NCI-H187 treated with DMSO at 0.1 percent for 48 hours (cell line): ENCODE results near the gene CHID1.

Experiments
- DNase-seq: peaks from one replicate; lab custom pipeline; 2025; lab: John Stamatoyannopoulos, UW

Gene CHID1

DNA sequence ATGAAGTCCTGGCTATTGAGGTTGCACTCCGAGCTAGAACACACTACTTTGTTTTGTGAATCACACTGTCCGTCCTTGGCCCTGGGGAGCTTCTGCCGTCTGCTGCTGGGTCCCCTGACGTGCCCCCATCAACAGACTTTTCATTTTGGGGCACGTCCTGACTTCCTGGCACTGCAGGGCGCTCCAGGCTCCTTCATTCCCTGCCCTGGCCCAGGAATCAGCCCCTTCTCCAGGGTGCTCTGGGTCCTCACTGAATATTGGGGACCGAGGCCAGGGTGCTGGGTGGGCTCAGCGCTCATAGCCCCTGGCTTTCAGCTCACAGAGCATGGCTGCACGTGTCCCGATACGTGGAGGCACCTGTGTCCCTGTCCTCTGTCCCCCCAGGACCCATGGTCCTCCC is 45.7 kb downstream of the CHID1 start:
- DNase-seq = no peak

DNA sequence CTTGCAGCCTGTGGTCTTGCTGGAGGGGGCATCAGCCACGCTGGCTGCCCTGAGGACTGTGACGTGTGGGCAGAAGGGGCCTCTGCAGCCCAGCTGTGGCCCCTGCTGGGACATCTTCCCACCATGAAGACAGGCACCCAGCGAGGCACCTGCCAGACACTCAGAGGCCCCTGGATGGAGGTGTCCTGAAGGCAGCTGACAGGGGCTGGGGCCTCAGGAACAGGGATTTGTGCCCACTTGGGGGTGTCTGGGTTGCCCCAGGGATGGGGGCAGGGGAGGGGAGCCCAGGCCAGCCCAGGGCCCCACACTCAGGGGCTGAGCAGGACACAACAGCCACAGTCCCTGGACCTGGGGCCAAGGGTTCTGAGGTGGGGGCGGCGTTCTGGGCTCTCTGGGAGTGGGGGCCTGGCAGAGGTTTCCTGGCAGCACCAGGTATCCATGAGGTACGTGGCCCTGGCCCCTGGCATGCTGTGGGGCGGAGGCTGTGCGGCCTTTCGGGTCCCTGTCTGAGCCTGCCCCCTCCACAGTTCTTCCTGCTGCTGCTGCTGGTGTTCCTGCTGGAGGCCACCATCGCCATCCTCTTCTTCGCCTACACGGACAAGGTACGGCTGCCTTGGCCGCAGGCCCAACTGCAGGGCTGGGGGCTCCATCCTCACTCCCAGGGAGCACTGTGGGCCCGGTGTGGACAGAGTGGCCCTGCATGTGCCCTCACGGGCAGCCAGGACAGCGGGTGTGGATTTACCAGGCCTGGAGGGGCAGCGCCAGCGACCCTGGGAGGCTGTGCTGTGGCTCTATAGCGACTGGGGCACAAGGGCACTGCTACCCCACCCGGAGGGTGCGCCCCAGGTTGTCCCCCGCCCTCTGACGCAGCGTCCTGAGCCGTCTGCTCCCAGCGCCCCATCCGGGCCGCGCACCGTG is 46.4 kb downstream of the CHID1 start:
- DNase-seq = no peak

DNA sequence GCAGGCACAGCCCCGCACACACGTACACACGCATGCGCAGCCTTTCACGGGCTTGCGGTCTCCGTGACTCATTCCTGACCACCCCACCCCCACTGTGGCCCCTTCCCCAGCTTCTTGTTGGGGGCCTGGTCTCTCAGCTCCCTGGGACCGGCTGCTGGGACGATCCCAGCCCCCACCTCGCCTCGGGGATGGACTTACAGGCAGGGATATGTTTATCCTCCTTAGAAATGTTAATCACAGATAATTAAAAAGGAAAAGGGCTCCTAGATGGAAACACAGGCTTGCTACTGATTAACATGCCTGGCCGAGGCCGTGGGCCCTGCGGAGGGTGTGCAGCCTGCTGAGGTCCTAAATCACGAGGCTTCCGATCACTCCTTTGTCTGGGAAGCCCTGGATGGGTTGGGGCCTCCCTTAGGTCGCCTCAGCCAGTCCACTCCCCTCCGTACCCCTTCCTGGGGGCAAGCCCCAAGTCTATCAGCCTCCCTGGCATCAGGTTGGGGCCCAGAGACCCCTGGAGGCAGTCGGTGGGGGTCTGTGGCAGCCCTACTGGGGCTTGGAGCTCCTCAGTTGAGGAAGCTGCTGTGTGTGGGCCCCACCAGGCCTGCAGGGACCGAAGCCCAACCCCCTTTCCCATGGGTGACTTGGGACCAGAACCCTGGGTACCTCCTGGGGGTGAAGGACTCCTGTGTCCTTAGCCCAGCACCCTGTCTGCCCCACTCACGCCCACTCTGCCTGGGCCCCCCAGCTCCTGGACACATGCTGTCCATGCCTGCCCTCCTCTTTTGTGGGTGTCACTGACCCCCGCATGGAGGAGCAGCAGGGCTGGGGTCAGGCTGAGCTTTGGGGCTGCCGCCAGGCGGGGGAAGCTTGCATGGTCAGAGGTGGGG is 47.3 kb downstream of the CHID1 start:
- DNase-seq = no peak

DNA sequence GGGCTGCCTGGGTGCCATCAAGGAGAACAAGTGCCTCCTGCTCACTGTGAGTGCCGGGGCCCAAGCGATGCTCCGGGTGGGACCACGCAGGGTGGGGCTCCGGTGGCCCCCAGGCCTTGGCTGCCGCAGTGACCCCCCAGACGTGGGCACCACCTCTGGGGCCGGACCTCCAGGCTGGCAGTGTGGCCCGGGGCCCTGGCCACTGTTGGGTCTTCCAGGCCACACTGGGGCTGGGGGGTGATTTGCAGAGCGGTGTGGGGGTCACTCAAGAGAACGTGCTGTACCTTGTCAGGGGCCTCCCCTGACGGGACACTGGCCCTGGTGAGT is 48.0 kb downstream of the CHID1 start:
- no peak for DNase-seq

DNA sequence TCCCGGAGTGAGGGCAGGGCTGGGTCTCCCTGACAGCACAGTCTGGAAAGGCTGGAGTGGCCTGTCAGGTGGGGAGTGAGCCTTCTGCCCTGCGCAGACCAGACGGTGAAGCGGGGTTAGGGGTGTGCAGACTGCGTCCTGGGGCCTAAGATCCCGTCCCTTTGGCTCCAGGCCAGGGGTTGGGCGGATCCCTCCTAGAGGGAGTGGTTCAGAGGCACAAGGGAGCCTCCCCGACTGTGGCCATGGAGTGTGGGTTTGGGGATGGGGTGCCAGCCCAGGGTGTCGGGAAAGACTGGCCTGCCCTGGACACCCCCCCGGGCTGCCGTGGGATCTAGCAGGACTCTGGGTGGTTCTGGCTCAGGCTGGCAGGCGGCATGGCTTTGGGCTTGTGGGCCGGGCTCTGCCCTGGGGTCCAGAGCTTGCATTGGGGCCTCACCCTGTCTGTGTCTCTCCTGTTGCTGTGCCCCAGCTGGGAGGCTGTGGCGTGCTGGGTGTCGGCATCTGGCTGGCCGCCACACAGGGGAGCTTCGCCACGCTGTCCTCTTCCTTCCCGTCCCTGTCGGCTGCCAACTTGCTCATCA is 48.4 kb downstream of the CHID1 start:
- no peak for DNase-seq

DNA sequence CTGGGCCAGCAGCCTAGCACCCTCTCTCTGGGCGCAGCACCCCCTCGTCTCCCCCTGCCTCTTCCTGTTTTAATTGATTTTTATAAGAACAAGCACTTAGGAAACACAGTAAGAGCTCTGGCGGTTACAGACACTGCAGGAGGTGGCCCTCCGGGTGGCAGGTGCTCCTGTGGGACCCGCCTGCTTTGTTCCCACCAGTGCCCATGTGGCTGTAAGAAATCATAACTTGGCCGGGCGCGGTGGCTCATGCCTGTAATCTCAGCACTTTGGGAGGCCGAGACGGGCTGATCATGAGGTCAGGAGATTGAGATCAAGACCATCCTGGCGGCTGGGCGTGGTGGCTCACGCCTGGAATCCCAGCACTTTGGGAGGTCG is 49.5 kb downstream of the CHID1 start:
- no peak for DNase-seq

DNA sequence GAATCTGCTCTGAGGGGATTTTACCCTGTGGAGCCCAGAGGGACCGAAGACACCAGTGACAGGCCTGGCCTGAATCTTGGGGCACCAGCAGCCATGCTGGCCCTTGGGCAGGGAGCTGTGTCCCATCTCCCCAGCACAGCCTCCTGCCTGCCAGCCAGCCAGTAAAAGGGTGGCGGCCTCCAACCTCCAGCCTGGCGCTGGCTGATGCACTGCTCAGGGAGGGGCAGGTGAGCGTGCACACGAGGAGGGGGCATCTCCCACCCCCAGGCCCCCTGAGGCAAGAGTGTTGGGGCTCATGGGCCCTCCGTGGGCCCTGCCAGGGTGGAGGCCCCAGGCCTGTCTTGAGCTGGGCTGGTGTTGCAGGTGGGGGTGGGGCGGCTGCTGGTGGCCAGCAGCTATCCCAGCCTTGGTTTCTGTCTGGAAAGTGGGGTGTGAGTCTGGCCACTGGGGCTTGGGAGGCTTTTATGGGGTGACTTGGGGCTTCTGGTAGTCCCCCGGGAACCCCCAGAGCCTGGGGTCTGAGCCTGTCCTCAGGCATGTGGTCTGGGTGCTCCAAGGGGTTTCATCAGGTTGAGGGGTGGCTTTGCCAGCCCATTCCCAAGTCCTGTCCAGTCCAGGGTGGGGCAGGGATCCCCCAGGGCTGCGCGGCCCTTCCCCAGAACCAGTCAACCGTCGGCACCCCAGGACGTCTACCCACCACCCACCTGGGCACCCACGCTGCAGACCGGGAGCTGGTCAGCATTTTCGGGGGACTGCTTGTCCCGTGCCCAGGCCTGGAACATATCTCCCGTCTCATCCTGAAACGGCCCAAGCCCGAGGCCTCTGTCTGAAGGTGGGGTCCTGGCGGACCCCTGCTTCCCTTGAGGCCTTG is 50.1 kb downstream of the CHID1 start:
- DNase-seq = no peak

DNA sequence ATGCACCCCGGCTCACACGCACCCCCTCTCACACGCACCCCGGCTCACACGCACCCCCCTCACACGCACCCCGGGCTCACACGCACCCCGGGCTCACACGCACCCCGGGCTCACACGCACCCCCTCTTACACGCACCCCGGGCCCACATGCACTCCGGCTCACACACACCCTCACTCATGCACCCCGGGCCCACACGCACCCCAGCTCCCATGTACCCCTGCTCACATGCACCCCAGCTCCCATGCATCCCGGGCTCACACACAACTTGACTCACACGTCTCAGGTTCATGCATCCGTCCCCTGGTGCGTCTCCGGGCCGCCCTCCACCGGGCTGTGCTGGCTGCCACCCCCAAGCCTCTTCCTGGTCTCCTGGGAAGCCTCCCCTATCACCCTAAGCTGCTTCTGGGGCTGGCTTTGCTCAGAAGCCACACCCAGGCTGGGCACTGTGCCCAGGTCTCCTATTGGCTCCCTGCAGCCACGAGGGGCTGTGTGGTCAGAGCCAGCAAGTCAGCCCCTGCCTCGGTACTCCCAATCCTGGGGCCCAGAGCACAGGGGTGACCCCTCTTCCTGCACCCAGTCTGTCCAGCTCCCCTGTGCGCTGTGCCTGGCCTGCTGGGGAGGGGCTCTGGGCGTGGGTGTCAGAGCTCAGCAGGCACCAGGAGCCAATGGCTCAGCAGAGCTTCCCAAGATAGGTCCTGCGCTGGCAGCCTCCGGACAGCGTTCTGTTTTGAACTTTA is 51.0 kb downstream of the CHID1 start:
- DNase-seq = no peak

DNA sequence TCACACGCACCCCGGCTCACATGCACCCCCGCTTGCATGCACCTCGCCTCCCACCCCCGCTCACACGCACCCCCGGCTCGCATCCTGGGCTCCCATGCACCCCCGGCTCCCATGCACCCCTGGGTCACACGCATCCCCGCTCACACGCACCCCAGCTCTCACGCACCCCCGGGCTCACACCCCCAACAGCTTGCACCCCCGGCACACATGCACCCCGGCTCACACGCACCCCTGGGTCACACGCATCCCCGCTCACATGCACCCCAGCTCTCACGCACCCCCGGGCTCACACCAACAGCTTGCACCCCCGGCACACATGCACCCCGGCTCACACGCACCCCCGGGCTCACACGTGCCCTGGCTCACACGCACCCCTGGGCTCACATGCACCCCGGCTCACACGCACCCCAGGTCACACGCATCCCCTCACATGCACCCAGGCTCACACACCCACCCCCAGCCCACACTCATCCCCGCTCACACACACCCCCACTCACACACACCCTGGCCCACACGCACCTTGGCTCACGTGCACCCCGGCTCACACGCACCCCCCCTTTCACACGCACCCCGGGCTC is 51.8 kb downstream of the CHID1 start:
- no peak for DNase-seq

DNA sequence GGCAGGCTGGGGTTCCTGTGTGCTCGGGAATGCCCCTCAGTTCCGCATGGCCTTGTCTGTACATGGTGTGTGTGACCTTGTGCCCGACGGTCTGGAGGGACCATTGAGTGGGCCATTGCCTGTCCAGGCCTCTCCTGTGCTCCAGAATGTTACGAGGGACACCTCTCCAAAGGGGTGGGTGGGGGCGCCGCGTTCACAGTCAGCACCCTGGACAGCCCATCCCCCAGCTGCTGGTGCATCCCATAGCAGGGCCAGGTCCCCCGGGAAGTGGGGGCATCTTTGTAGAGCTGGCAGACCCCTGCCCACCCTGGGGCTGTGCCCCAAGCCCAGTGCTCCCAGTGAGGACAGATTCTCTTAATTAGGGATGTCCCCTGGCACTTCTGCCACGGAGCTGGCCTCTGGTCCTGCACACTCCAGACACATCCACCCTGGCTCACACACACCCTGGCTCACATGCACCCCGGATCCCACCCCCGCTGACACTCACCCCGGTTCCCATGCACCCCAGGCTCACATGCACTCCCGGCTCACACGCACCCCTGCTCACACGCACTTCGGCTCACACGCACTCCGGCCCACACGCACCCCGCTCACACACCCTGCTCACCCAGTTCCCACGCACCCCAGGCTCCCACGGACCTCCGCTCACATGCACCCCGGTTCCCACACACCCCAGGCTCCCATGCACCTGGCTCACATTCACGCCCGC is 52.4 kb downstream of the CHID1 start:
- no peak for DNase-seq

DNA sequence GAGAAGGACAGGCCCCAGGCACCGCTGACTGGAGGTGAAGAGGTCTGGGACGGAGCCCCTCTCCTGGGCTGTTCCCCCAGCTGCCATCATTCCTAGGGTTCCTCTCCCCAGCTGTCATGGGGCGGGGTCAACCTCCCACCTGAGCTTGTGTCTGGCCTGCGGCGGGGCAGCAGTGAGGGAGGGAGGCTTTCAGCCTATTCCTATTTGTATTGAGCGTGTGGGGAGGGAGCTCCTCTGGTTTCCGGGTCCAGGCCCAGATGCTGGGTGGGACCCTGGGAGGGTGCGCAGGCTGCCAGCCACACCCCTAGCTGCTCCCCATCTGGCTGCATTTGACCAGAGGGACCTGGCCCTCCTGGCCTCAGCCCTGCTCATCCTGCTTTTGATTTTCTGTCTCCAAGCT is 54.2 kb downstream of the CHID1 start:
- DNase-seq = no peak

DNA sequence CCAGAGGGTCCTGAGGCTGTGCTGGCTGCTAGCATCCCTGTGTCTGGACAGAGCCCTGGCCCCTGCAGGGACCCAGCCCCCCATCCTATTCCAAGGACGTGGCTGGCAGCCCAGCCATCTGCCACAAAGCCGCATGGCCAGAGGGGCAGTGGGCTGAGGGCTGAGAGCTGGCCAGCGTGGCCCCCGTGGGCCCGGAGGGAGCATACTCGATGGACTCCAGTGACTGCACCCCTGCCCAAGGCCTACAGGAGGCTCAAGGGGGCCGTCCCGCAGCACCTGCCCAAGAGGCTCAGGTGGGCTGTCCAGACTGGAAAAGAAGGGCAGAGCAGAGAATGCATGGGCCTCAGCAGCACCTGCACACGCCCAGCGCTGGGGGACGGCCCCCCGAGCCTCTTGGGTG is 54.8 kb downstream of the CHID1 start:
- DNase-seq = no peak

DNA sequence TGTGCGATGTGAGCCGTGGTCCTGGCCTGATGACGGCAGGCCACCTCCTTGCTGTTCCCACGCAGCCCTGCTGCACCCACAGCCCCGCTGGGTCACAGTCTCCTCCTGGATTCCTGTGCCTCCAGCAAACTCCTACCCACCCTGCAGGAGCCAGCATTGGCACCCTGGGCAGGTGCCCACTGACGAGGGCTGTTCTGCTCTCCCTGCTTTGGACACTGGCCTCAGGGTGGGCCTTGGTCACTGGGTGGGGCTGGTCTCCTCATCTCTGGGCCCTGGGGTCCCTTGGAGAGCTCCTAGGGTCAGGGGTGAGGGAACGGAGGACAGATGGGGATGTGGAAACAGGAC is 55.3 kb downstream of the CHID1 start:
- no peak for DNase-seq

DNA sequence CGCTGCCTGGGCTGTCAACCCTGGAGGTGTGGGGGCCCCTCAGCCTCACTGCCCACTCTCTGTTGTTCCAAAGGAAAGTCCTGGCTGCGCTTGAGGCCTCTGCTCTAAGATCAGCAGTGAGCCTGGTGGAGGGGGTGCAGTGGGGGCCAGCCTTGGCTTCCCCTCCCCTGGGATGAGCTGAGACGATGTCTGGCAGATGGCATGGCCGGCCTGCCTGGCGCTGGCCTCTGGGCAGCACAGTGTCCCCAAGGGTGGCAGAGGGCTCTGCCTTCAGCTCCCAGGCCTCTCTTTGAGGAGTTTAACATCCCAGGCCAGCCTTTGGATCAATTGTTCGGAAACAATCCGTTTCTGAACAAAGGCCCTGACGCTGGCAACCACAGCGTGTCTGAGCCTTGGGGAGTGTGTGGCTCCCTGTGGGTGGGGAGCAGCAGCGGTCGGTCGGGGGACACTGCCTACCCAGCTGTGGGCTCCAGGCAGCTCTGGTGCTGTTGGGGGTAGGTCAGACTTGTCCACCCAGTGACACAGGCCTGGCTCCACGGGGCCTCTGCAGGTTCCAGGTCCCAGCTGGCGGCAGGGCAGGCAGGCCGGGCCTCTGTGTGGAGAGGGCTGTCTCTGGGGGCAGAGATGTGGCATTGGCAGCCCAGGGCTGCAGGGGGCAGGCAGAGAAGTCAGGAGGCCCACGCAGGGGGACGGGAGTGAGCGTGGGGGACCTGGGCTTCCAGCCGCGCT is 55.8 kb downstream of the CHID1 start:
- no peak for DNase-seq

DNA sequence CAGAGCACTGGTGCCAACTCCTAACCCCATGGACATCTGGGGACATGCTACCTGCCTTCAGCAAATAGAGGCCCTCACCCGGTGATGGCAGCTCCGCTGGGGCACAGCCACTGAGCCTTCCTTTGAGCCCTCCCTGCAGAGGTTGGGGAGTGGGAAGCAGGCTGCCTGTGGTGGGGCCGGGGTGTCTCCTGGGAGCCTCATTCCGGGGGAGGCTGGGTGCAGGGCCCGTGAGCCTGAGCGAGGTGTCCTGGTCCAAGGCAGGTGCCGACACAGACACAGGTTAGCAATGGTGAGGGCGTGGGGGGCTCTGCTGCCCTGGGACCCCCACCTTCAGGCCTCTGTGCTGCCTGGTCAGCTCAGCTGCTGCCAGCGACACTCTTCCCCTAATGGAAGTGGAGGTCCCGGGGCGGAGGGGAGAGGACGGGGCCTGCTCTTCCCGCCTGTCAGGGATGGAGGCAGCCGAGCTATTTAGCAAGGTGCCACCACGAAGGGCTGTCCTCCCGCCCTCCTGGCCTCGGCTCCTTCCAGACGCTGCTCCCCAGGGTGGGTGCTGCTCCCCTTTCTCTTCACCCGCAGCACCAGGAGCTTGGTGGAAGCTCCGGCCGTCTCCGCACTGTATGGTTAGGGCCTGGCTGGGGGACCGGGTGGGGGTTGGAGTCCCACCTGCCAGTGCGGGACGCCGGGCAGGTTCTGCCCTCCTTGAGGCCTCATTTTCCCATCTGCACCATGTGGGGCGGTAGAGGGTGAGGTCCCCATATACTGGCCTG is 56.7 kb downstream of the CHID1 start:
- DNase-seq = no peak

DNA sequence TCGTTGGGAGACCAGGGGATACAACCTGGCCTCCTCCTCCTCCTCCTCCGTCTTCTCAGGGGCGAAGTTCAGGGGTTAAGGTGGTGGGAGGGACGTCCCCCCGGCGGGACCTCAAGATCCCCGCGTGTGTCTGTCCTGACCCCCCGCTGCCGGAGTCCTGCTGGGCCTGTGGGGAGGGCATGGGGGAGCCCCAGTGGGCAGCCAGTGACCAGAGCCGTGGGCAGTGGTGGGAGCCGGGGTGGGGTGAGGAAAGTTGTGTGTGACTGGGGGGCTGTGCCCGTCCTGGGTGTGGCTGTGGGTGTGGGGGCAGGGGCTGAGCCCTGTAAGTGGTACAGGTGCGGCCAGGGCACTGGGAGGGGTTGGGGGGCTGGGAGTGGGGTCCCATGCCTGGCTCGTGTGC is 57.8 kb downstream of the CHID1 start:
- DNase-seq = no peak

DNA sequence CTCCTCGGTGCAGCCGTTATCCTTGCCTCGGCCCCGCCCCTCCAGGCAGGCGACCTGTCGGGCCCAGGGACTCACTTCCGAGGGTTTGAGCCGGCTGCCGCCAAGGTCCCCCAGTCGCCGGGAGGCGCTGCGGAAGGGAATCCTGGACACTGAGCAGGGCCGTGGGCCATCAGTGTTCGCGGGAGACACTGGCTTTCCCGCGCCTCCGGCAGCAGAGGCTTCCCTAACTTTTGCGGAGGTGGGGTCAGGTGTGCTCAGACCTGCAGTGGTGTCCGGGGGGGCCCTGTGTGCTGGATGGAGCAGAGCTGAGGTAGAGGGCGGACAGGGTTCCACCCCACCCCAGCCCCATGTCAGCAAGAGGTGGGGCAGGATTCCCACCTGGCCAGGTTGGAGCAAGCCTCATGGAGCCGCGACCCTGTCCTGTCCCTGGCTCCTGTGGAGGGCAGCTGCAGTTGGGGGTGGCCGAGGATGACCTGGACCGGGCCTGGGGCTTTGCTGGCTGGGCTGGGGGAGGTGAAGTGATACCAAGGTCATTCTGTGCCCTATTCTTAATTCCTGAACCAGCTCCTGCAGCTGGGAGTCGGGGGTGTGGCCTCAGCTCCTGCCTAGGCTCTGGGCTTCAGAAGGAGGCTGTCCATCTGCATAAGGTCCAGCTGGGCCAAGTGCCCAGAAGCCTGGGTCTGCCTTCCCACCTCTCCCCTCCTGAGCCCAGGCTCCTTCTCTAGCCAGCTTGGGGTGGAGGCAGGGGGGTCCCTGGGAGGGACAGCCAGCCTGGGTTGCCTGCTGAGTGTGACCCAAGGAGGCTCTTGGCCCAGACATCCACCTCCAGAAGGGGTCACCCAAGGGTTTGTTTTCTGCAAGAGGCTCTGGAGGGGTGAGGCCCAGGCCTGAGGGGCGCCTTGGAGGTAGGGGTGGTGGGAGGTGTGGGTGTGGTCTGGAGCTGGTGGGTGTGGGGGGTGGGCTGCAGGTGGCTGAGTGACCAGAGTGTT is 59.5 kb downstream of the CHID1 start:
- DNase-seq = no peak
